ENCODE results near the gene PREP. TPM values are rescaled to one million over a fixed set of nuclear protein-coding genes. Genes with fewer than 3 reads are reported as not detected.

The PREP gene
- total RNA-seq: 25.4 TPM

GRCh38 chr6:105402939-105403935 is at the start of gene PREP:
PREP (minus strand) TSS chr6:105403082; CDS start chr6:105402891, 191 bp downstream.

Other genes starting within 250 kb of the PREP start
- gene POPDC3, start 223.1 kb downstream of the PREP start, total RNA-seq: 4.7 TPM

Measured in metanephros (tissue), 1 donor.